Ovary (tissue), 9 donors: ENCODE results near the gene SLC37A1. TPM values are rescaled to one million over a fixed set of nuclear protein-coding genes. Genes with fewer than 3 reads are reported as not detected.
A peak's percentile ranks its signal among the peaks of the same experiment; 100 is the strongest.

Experiments used
- DNase-seq, 5 donors: peaks; one replicate each; pipeline ENCODE4 v3.0.0-alpha.2; 2019 to 2020
- H3K27ac ChIP-seq, 2 donors: fragments of 200-600 bp; one replicate each; pipeline versions ENCODE4 v1.5.1 to v1.8.0; 2019 to 2022
- H3K27me3 ChIP-seq: fragments of 200-600 bp; one replicate; pipeline ENCODE4 v1.8.0; 2022
- H3K36me3 ChIP-seq: fragments of 200-600 bp; sonication (generic); one replicate; pipeline ENCODE4 v1.5.1; 2019
- H3K4me1 ChIP-seq: one replicate; pipeline ENCODE4 v1.8.1; 2013; ENCODE audit warnings: mild to moderate bottlenecking, moderate library complexity; ENCODE audit not compliant: insufficient read depth
- H3K4me3 ChIP-seq: fragments of 200-600 bp; sonication (generic); one replicate; pipeline ENCODE4 v1.5.1; 2017
- H3K9me3 ChIP-seq, 2 donors: fragments of 200-600 bp in 1 of 2; sonication (generic) in 1 of 2; one replicate each; pipeline versions ENCODE4 v1.5.1 to v1.8.1; 2013 to 2019; ENCODE audit warnings: mild to moderate bottlenecking in 1 of 2, moderate library complexity in 1 of 2
- CTCF ChIP-seq, 3 donors: fragments of 450-650 bp in 2 of 3; fragments of 200-600 bp in 1 of 3; IDR thresholded peaks; one replicate each; pipeline versions ENCODE4 v1.5.1 to v1.8.0; 2016 to 2022; ENCODE audit warnings: antibody characterized with exemption in 3 of 3, mild to moderate bottlenecking in 1 of 3
- EP300 ChIP-seq: sonication (generic); formaldehyde crosslinking; IDR thresholded peaks from one replicate; pipeline ENCODE4 v1.6.1; 2017; ENCODE audit warnings: antibody characterized with exemption
- POLR2A ChIP-seq: fragments of 450-650 bp; IDR thresholded peaks from one replicate; pipeline ENCODE4 v1.6.1; 2017; ENCODE audit warnings: antibody characterized with exemption, mild to moderate bottlenecking, moderate library complexity
- WGBS, 3 donors: extraction: QIAGEN DNeasy Blood & Tissue Kit in 1 of 3; methylation state at CpG; one replicate each; pipeline versions ENCODE4 v1.1.5 to v1.1.7; 2013 to 2017; 5-methylcytosine and 5-hydroxymethylcytosine counted together
- intact Hi-C, 4 donors: fragments of 100-400 bp; cut with DNase I; formaldehyde crosslinking; loops; one replicate each; pipeline versions ENCODE4 v1.11.0 to v1.15.1; 2022 to 2023
- polyA plus RNA-seq, 2 donors: library from polyadenylated mRNA; stranded (reverse); fragments of 200-250 nt in 1 of 2; fragments of 350-450 nt in 1 of 2; fragmentation: Illumina TruSeq in 1 of 2; extraction: RNeasy Lipid Tissue Mini Kit (QIAGEN cat#74804) in 1 of 2; gene quantifications; one replicate each; pipeline ENCODE4 v1.2.3, GENCODE V29; 2013 to 2014
- total RNA-seq, 7 donors: library from RNA; depleted of rRNA in 2 of 7; stranded (reverse); fragments of >200 nt in 2 of 7; fragmentation: NEBNext Ultra II Directional in 3 of 7; extraction: Animal tissue kit (Norgen Biotek cat#: 25700) in 3 of 7; gene quantifications; one replicate each; pipeline versions ENCODE4 v1.1.0 to v1.2.4, GENCODE V29; 2016 to 2023
- donor health status: DM: no; HTN: no; CAD: no; lungs with moderate emphysema.
- donor health status: DM: no; HTN: no; CAD: no.
- donor health status: Bipolar disorder and iron deficiency.
- donor health status: DM: yes; HTN: yes; CAD: no.
- donor health status: DM: no; HTN: no; CAD: no.
- donor health status: DM: yes; HTN: yes; CAD: no.

Gene SLC37A1
- total and polyA plus RNA-seq, 9 donors, result 5.1 to 10.0 (median 7.4) TPM

- Histone ChIP-seq H3K9me3 (no peaks in the 10 kb centered on the region), H3K36me3 (no peaks in the 10 kb centered on the region), H3K27me3 (no peaks in the 10 kb centered on the region), H3K27ac (peak overlapping the region; percentile 66 to 86), H3K4me3 (peak overlapping the region; percentile 60), H3K4me1 (peaks cover 4% of the 10 kb centered on the region)
- 14 to 20% (median 19%) methylated on average over 19 of the region's 19 CpGs for WGBS, 3 donors
- DNase-seq, result peak in 2 of 5 donors; percentile 51 to 63
- TF ChIP-seq EP300 (no peak), POLR2A (no peak), CTCF (IDR thresholded peaks at IDR 0.05) (no peak)
- intact Hi-C loops, result loop anchor here in 1 of 4 donors (10.0 kb wide), 1 partner anchor 1012 kb away; no protein-coding TSS in a partner anchor
These were observed 16.8 kb upstream of the SLC37A1 start for GRCh38 chr21:42496839-42497202.

GRCh38 chr21:42498012-42498411, 15.6 kb upstream of the SLC37A1 start:
- H3K9me3 ChIP-seq, result no peaks in the 10 kb centered on the region
- WGBS, 3 donors, result 81 to 83% (median 82%) methylated on average over 5 of the region's 5 CpGs
- TF ChIP-seq CTCF (IDR thresholded peaks at IDR 0.05), result no peak
- TF ChIP-seq EP300, result no peak
- TF ChIP-seq POLR2A, result no peak
- no peak for DNase-seq
- no peak overlapping the region for H3K4me3 ChIP-seq
- intact Hi-C loops, result loop anchor here in 1 of 4 donors (10.0 kb wide), 1 partner anchor 1013 kb away; no protein-coding TSS in a partner anchor
- H3K27ac ChIP-seq, result peak overlapping the region in 1 of 2 donors; percentile 86
- H3K36me3 ChIP-seq, result no peaks in the 10 kb centered on the region
- no peaks in the 10 kb centered on the region for H3K27me3 ChIP-seq
- peaks cover 4% of the 10 kb centered on the region for H3K4me1 ChIP-seq

- TF ChIP-seq EP300 (no peak), CTCF (IDR thresholded peaks at IDR 0.05) (no peak), POLR2A (no peak)
- intact Hi-C loops, result loop anchor here in 1 of 4 donors (10.0 kb wide), 1 partner anchor 1015 kb away; no protein-coding TSS in a partner anchor
- DNase-seq, result no peak
- 76 to 86% (median 83%) methylated on average over 15 of the region's 15 CpGs for WGBS, 3 donors
- Histone ChIP-seq H3K9me3 (no peaks in the 10 kb centered on the region), H3K4me1 (peaks cover 4% of the 10 kb centered on the region), H3K27ac (no peak overlapping the region), H3K36me3 (no peaks in the 10 kb centered on the region), H3K27me3 (no peaks in the 10 kb centered on the region), H3K4me3 (no peak overlapping the region)
These were observed 14.1 kb upstream of the SLC37A1 start for GRCh38 chr21:42499444-42500112.

GRCh38 chr21:42500225-42500624, 13.4 kb upstream of the SLC37A1 start:
- no peaks in the 10 kb centered on the region for H3K36me3 ChIP-seq
- H3K4me1 ChIP-seq, result peaks cover 4% of the 10 kb centered on the region
- no peaks in the 10 kb centered on the region for H3K9me3 ChIP-seq
- intact Hi-C loops, result no loop called here
- no peak overlapping the region for H3K4me3 ChIP-seq
- WGBS, 3 donors, result 85 to 89% (median 89%) methylated on average over 4 of the region's 4 CpGs
- TF ChIP-seq CTCF (IDR thresholded peaks at IDR 0.05), result no peak
- no peak for TF ChIP-seq EP300
- TF ChIP-seq POLR2A, result no peak
- no peak for DNase-seq
- H3K27ac ChIP-seq, result no peak overlapping the region
- no peaks in the 10 kb centered on the region for H3K27me3 ChIP-seq
